ENCODE results near the gene USHBP1. TPM values are rescaled to one million over a fixed set of nuclear protein-coding genes. Genes with fewer than 3 reads are reported as not detected.

Gene USHBP1
- total and polyA plus RNA-seq, 2 of the 13 experiments (the other 11 are each of a cell fraction or from before 2014, with no cell fraction given) = 0.15 to 1.5 TPM

DNA sequence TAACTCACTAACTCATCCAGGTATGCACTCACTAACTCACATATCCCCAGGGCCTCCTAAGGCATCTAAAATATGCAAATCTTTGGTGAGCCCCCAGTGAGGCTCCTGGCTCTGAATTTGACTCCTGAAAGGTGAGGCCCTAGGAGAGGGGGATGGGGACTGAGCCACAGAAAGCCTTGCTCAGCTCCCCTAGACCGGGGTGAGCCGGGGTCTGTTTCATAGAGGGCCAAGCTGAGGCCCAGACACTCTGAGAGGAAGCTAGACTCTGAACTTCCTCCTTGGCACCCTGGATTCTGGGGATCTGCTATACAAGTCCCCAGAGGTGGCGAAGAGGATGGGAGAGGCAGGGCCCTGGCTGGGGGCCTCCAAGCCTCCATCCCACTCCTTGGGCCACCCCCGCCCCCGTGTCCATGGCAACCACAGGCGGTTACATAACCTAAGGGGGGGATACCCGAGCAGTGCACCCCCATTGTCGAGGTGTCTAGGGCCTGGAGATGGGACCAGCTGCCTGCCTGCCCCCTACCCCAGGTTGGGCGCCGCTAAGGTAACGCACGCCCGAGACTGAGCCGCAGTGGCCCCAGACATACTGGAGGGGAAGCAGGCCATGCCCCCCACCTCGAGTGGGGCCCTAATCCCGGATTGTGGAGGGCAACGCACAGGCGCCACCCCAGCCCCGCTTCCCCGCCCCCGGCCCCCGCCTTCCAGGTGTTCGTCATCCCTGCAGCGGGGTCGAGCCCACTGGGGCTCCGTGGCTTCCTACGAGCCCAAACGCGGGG lies 38.0 kb upstream of the USHBP1 start (continued):
- TF ChIP-seq, protein P1, sequence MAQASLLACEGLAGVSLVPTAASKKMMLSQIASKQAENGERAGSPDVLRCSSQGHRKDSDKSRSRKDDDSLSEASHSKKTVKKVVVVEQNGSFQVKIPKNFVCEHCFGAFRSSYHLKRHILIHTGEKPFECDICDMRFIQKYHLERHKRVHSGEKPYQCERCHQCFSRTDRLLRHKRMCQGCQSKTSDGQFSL (CRISPR knock-in tag; IDR thresholded peaks at IDR 0.05) = 0 out of 2 replicates have a peak, but pooled peaks have one; percentile 49
- TF ChIP-seq, protein P2, sequence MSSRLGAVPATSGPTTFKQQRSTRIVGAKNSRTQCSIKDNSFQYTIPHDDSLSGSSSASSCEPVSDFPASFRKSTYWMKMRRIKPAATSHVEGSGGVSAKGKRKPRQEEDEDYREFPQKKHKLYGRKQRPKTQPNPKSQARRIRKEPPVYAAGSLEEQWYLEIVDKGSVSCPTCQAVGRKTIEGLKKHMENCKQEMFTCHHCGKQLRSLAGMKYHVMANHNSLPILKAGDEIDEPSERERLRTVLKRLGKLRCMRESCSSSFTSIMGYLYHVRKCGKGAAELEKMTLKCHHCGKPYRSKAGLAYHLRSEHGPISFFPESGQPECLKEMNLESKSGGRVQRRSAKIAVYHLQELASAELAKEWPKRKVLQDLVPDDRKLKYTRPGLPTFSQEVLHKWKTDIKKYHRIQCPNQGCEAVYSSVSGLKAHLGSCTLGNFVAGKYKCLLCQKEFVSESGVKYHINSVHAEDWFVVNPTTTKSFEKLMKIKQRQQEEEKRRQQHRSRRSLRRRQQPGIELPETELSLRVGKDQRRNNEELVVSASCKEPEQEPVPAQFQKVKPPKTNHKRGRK (CRISPR knock-in tag; IDR thresholded peaks at IDR 0.05) = no peak
- no peak for TF ChIP-seq GATAD1 (CRISPR knock-in tag; IDR thresholded peaks at IDR 0.05)
- TF ChIP-seq YY1 (IDR thresholded peaks at IDR 0.05; ENCODE audit: insufficient read depth, insufficient replicate concordance, low read depth, low read length) = no peak
- TF ChIP-seq ZNF329 (CRISPR knock-in tag; IDR thresholded peaks at IDR 0.05; ENCODE audit: low read depth) = no peak
- TF ChIP-seq ZNF143 (CRISPR knock-in tag; IDR thresholded peaks at IDR 0.05) = no peak

DNA sequence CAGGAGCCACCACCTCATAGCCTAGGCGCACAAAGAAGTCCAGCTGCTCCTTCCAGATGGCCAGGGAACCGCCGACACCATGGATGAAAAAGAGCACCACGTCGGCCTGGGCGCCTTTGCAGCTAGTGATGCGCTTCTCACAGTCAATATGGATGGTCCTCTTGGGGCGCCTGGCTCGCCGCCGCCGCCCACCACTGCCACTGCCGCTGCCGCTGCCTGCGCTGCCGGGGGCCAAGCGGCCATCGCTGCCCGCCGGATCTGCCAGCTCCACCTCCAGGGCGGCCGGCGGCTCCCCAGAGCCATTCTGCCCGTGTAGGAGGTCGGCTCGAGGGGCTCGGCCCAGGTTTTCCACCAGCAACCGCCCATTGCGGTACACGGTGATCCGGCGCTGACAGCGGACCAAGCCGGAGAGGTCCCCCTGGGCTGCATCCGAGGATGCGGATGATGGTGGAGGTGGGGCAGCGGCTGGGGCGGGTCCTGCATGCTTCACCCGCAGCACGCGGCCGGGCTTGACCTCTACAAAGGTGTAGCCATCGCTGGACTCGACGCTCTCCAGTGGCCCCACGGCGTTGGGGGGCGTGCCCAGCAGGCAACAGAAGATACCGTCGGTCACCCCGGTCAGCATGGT lies 36.6 kb upstream of the USHBP1 start:
- in situ Hi-C loops (cut with HindIII; ENCODE audit: extremely low pct_ligation_motif_present, low pct_unique_long_range_greater_than_20kb) (no loop called here), intact Hi-C loops (cut with micrococcal nuclease; ENCODE audit: unreplicated experiment) (no loop called here)
- POLR2A ChIA-PET = no interaction called here
- no peak overlapping the region for H3K4me3 ChIP-seq (replicated peaks in 1 of 3; ENCODE audit: insufficient read depth in 1 of 3, low read depth in 2 of 3, low read length in 3 of 3)
- CTCF ChIA-PET (ENCODE audit: low intra/inter-chr PET ratio, low total read pairs) = no interaction called here
- no peak for ATAC-seq
- H3K4me1 ChIP-seq (ENCODE audit: insufficient read depth, low read length) = peaks cover 29% of the 10 kb centered on the region
- H2AFZ ChIP-seq (ENCODE audit: low read length) = no peak overlapping the region
- no peak overlapping the region for H3K4me2 ChIP-seq (ENCODE audit: low read depth, low read length)
- TF ChIP-seq, protein P3, sequence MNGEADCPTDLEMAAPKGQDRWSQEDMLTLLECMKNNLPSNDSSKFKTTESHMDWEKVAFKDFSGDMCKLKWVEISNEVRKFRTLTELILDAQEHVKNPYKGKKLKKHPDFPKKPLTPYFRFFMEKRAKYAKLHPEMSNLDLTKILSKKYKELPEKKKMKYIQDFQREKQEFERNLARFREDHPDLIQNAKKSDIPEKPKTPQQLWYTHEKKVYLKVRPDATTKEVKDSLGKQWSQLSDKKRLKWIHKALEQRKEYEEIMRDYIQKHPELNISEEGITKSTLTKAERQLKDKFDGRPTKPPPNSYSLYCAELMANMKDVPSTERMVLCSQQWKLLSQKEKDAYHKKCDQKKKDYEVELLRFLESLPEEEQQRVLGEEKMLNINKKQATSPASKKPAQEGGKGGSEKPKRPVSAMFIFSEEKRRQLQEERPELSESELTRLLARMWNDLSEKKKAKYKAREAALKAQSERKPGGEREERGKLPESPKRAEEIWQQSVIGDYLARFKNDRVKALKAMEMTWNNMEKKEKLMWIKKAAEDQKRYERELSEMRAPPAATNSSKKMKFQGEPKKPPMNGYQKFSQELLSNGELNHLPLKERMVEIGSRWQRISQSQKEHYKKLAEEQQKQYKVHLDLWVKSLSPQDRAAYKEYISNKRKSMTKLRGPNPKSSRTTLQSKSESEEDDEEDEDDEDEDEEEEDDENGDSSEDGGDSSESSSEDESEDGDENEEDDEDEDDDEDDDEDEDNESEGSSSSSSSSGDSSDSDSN (CRISPR knock-in tag; IDR thresholded peaks at IDR 0.05) = no peak
- peak; percentile 29 for TF ChIP-seq AGO2 (optimal IDR thresholded peaks at IDR 0.05; ENCODE audit: low read depth, low read length)
- no peak for FAIRE-seq
- no peak overlapping the region for H3K9ac ChIP-seq (ENCODE audit: insufficient read depth, low read depth, low read length)
- WGBS (ENCODE audit: low lambda C conversion rate) = 93% methylated on average over 19 of the region's 51 CpGs
- H4K20me1 ChIP-seq (ENCODE audit: insufficient read depth, low read length) = no peaks in the 10 kb centered on the region
- peaks cover 0 to 6% of the 10 kb centered on the region in 2 experiments; a peak in 1 of 5 replicates for H3K36me3 ChIP-seq (replicated peaks in 1 of 2; ENCODE audit: control insufficient read depth in 1 of 2, insufficient read depth in 2 of 2, low read length in 2 of 2)
- no TSS peak for BruUV-seq (replicated peaks)
- DNase-seq (ENCODE audit: low spot score) = no peak
- H3K27ac ChIP-seq (ENCODE audit: extremely low read length, insufficient read depth, low read length) = no peak overlapping the region
- peaks cover 5% of the 10 kb centered on the region for H3K9me3 ChIP-seq (ENCODE audit: low read length)
- H3K27me3 ChIP-seq (ENCODE audit: control insufficient read depth in 1 of 2, insufficient read depth in 2 of 2, low read length in 2 of 2) = no peaks in the 10 kb centered on the region
- no peaks in the 10 kb centered on the region for H3K79me2 ChIP-seq (ENCODE audit: insufficient read depth, low read length)

Data from HepG2 (cell line).